NOMO-1 treated with DMSO at 0.1 percent for 48 hours (cell line): ENCODE results near the gene PEX12.
"Not testable (repeated sequence)": the region's sequence is repeated elsewhere in the genome, so short reads cannot be mapped to it uniquely, and the experiment has no call there.

ENCODE experiments used
- DNase-seq: peaks from one replicate; lab custom pipeline; 2025; ENCODE audit not compliant: unreplicated experiment; lab: John Stamatoyannopoulos, UW

Gene PEX12

GRCh38 chr17:35578929-35579432, 610 bp upstream of the PEX12 start:
- DNase-seq = no peak

- no peak for DNase-seq
These were observed 558 bp downstream of the PEX12 start for GRCh38 chr17:35577830-35578196.

- no peak for DNase-seq
These were observed 2.6 kb downstream of the PEX12 start for GRCh38 chr17:35575759-35576158.

GRCh38 chr17:35569405-35569804, 9.0 kb downstream of the PEX12 start:
- no peak for DNase-seq

- DNase-seq = peak; percentile 11
These were observed 9.8 kb downstream of the PEX12 start for GRCh38 chr17:35568561-35568960.

GRCh38 chr17:35566968-35567367, 11.4 kb downstream of the PEX12 start:
- no peak for DNase-seq

GRCh38 chr17:35563181-35563580, 15.2 kb downstream of the PEX12 start:
- not testable (repeated sequence) for DNase-seq

- DNase-seq = no peak
These were observed 17.7 kb downstream of the PEX12 start, which contains the start of gene SLFN14 for GRCh38 chr17:35560703-35561102. SLFN14 (minus strand) TSS chr17:35560819; CDS start chr17:35558062, 2,757 bp downstream.

GRCh38 chr17:35559495-35560210, 18.7 kb downstream of the PEX12 start:
- no peak for DNase-seq

- DNase-seq = no peak
These were observed 21.0 kb downstream of the PEX12 start for GRCh38 chr17:35557353-35557752.

GRCh38 chr17:35555691-35556090, 22.7 kb downstream of the PEX12 start:
- no peak for DNase-seq

GRCh38 chr17:35554668-35555067, 23.7 kb downstream of the PEX12 start:
- DNase-seq = no peak

- no peak for DNase-seq
These were observed 25.1 kb downstream of the PEX12 start for GRCh38 chr17:35553310-35553709.

- DNase-seq = no peak
These were observed 29.4 kb downstream of the PEX12 start for GRCh38 chr17:35548978-35549377.

- no peak for DNase-seq
These were observed 30.1 kb downstream of the PEX12 start for GRCh38 chr17:35548208-35548810.

GRCh38 chr17:35546487-35546886, 31.9 kb downstream of the PEX12 start:
- DNase-seq = peak; percentile 65

GRCh38 chr17:35545150-35545549, 33.2 kb downstream of the PEX12 start:
- no peak for DNase-seq

GRCh38 chr17:35543856-35544255, 34.5 kb downstream of the PEX12 start:
- no peak for DNase-seq

- DNase-seq = no peak
These were observed 35.4 kb downstream of the PEX12 start for GRCh38 chr17:35542990-35543389.

GRCh38 chr17:35541434-35541833, 36.9 kb downstream of the PEX12 start:
- no peak for DNase-seq

GRCh38 chr17:35540589-35541404, 37.6 kb downstream of the PEX12 start:
- peak; percentile 60 for DNase-seq

- DNase-seq = no peak
These were observed 38.7 kb downstream of the PEX12 start for GRCh38 chr17:35539659-35540026.
